Neutrophil (primary cell): ENCODE data around the gene RNMT.

Source experiments
- H3K27ac ChIP-seq: fragments of 200-600 bp; sonication (generic); 2 replicates; pipeline ENCODE4 v1.5.1; 2016; ENCODE audit warnings: mild to moderate bottlenecking, moderate library complexity
- H3K27me3 ChIP-seq: fragments of 200-600 bp; sonication (generic); 2 replicates; pipeline ENCODE4 v1.6.0; 2016; ENCODE audit warnings: mild to moderate bottlenecking
- H3K36me3 ChIP-seq: fragments of 200-600 bp; sonication (generic); 2 replicates; pipeline ENCODE4 v1.5.1; 2017
- H3K4me1 ChIP-seq, 2 experiments: fragments of 200-600 bp in 1 of 2; sonication (generic) in 1 of 2; 1 replicate in 1 of 2; 2 replicates in 1 of 2; pipeline versions ENCODE4 v1.5.1 to v1.6.1; 2013 to 2016; ENCODE audit warnings: low read depth in 1 of 2, low read length in 1 of 2, mild to moderate bottlenecking in 1 of 2, moderate library complexity in 1 of 2; ENCODE audit not compliant: control insufficient read depth in 1 of 2, insufficient read depth in 1 of 2
- H3K4me3 ChIP-seq, 2 experiments: fragments of 200-600 bp in 1 of 2; sonication (generic) in 1 of 2; 1 replicate in 1 of 2; 2 replicates in 1 of 2; pipeline ENCODE4 v1.5.1; 2013 to 2016; ENCODE audit warnings: low read depth in 1 of 2, low read length in 1 of 2, mild to moderate bottlenecking in 1 of 2, moderate library complexity in 1 of 2
- H3K9me3 ChIP-seq: fragments of 200-600 bp; sonication (generic); 2 replicates; pipeline ENCODE4 v1.5.1; 2016
- CTCF ChIP-seq: fragments of 200-600 bp; sonication (generic); IDR thresholded peaks from 2 replicates; pipeline ENCODE4 v1.5.1; 2016; ENCODE audit warnings: antibody characterized with exemption

Gene RNMT

GRCh38 chr18:13804305-13804704 is 77.8 kb downstream of the RNMT start:
- Histone ChIP-seq H3K27me3 (peaks cover 67% of the 10 kb centered on the region), H3K4me1 (no peaks in the 10 kb centered on the region)
- TF ChIP-seq CTCF: no peak

GRCh38 chr18:13808294-13809042 is 82.0 kb downstream of the RNMT start:
- Histone ChIP-seq H3K4me3 (no peak overlapping the region), H3K36me3 (no peaks in the 10 kb centered on the region), H3K27ac (no peak overlapping the region), H3K27me3 (peaks cover 30% of the 10 kb centered on the region), H3K4me1 (no peaks in the 10 kb centered on the region), H3K9me3 (no peaks in the 10 kb centered on the region)
- TF ChIP-seq CTCF: no peak

More at GRCh38 chr18:13804305-13804704, 77.8 kb downstream of the RNMT start:
- H3K27ac ChIP-seq: no peak overlapping the region
- H3K36me3 ChIP-seq: no peaks in the 10 kb centered on the region
- H3K4me3 ChIP-seq: no peak overlapping the region
- no peaks in the 10 kb centered on the region for H3K9me3 ChIP-seq

GRCh38 chr18:13809043-13809430 is 82.6 kb downstream of the RNMT start:
- H3K27me3 ChIP-seq: peaks cover 24% of the 10 kb centered on the region
- no peak overlapping the region for H3K4me3 ChIP-seq
- no peaks in the 10 kb centered on the region for H3K36me3 ChIP-seq
- H3K9me3 ChIP-seq: no peaks in the 10 kb centered on the region
- no peak for TF ChIP-seq CTCF
- no peaks in the 10 kb centered on the region for H3K4me1 ChIP-seq
- no peak overlapping the region for H3K27ac ChIP-seq

GRCh38 chr18:13809531-13810255 is 83.2 kb downstream of the RNMT start:
- no peak overlapping the region for H3K4me3 ChIP-seq
- H3K4me1 ChIP-seq: no peaks in the 10 kb centered on the region
- H3K27ac ChIP-seq: no peak overlapping the region
- no peak for TF ChIP-seq CTCF
- no peaks in the 10 kb centered on the region for H3K36me3 ChIP-seq
- no peaks in the 10 kb centered on the region for H3K9me3 ChIP-seq
- H3K27me3 ChIP-seq: peaks cover 18% of the 10 kb centered on the region

- H3K4me1 ChIP-seq: no peaks in the 10 kb centered on the region
- peaks cover 7% of the 10 kb centered on the region for H3K27me3 ChIP-seq
- TF ChIP-seq CTCF: no peak
- no peaks in the 10 kb centered on the region for H3K36me3 ChIP-seq
- no peaks in the 10 kb centered on the region for H3K9me3 ChIP-seq
- H3K27ac ChIP-seq: no peak overlapping the region
- H3K4me3 ChIP-seq: no peak overlapping the region
Observed at GRCh38 chr18:13810950-13811485, 84.5 kb downstream of the RNMT start.
